Esophagus muscularis mucosa (tissue), 3 donors: ENCODE measurements around the gene OTOF.
A peak's percentile ranks its signal among the peaks of the same experiment; 100 is the strongest.

Experiments used
- POLR2A ChIP-seq: fragments of 450-650 bp; IDR thresholded peaks from one replicate; pipeline ENCODE4 v1.6.1; 2017; ENCODE audit warnings: antibody characterized with exemption, moderate library complexity, mild to moderate bottlenecking, low read depth
- TF ChIP-seq, protein P1 (sequence below), 3 experiments: fragments of 200-600 bp in 2 of 3; fragments of 450-650 bp in 1 of 3; sonication (generic) in 2 of 3; IDR thresholded peaks; one replicate each; pipeline ENCODE4 v1.5.1; 2017 to 2019; ENCODE audit warnings: antibody characterized with exemption in 3 of 3, mild to moderate bottlenecking in 2 of 3, moderate library complexity in 1 of 3

DNA sequence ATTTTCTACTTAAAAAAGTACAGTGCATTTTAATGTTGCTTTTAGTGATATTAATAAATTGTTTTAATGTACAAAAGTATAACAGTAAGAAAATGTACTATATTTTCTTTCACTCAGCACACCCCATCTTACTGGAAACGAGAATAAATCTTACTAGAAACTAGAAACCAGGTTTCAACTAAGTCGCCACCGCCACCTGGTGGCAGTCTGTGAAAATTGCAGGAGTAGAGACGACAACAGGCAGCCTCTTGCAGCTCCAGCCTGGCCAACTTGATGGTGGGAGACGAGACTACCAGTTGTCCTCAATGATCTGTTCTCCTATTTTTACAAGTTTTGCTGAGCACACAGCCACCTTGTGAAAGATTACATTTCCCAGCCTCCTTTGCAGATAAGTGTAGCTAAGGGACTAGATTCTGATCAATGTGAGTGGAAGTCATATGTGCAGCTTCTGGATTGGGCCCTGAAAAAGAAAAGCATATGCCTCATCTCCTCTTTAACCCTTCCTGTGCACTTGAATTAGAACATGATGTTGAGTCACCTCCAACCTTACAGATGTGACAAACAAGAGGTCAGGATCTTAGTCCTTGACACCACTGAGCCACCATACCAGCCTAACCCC is 8.7 kb downstream of the OTOF start:
- no peak for TF ChIP-seq POLR2A
- TF ChIP-seq, protein P1, sequence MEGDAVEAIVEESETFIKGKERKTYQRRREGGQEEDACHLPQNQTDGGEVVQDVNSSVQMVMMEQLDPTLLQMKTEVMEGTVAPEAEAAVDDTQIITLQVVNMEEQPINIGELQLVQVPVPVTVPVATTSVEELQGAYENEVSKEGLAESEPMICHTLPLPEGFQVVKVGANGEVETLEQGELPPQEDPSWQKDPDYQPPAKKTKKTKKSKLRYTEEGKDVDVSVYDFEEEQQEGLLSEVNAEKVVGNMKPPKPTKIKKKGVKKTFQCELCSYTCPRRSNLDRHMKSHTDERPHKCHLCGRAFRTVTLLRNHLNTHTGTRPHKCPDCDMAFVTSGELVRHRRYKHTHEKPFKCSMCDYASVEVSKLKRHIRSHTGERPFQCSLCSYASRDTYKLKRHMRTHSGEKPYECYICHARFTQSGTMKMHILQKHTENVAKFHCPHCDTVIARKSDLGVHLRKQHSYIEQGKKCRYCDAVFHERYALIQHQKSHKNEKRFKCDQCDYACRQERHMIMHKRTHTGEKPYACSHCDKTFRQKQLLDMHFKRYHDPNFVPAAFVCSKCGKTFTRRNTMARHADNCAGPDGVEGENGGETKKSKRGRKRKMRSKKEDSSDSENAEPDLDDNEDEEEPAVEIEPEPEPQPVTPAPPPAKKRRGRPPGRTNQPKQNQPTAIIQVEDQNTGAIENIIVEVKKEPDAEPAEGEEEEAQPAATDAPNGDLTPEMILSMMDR (IDR thresholded peaks at IDR 0.05): peak in 2 of 3 experiments; percentile 7 to 43
